GM12878 (cell line): ENCODE measurements around the gene ZNF423.

Experiments used
- BRCA1 ChIP-seq: IDR thresholded peaks from 2 replicates; pipeline ENCODE4 v1.6.1; 2011; ENCODE audit warnings: low read depth, low read length, improper control_type of control experiment
- CREB1 ChIP-seq: IDR thresholded peaks from 2 replicates; pipeline ENCODE4 v1.6.1; 2012; ENCODE audit warnings: low read depth, mild to moderate bottlenecking, inconsistent platforms
- EGR1 ChIP-seq, 2 experiments: IDR thresholded peaks; 1 replicate in 1 of 2; 2 replicates in 1 of 2; pipeline ENCODE4 v1.6.1; 2011 to 2012; ENCODE audit warnings: low read depth in 2 of 2, low read length in 2 of 2, borderline replicate concordance in 1 of 2, mild to moderate bottlenecking in 1 of 2, moderate library complexity in 1 of 2
- GABPA ChIP-seq: IDR thresholded peaks from 2 replicates; pipeline ENCODE4 v1.6.1; 2014; ENCODE audit warnings: antibody characterized with exemption, low read depth, mild to moderate bottlenecking, inconsistent platforms
- POLR2A ChIP-seq: IDR thresholded peaks from 2 replicates; pipeline ENCODE4 v1.6.1; 2011; ENCODE audit warnings: low read depth, mild to moderate bottlenecking, low read length
- POLR2AphosphoS5 ChIP-seq: IDR thresholded peaks from 2 replicates; pipeline ENCODE4 v1.6.1; 2011; ENCODE audit warnings: mild to moderate bottlenecking, low read length, inconsistent platforms
- TARDBP ChIP-seq: IDR thresholded peaks from 2 replicates; pipeline ENCODE4 v1.6.1; 2016; ENCODE audit warnings: borderline replicate concordance
- ZNF274 ChIP-seq: IDR thresholded peaks from one replicate; pipeline ENCODE4 v1.8.0; 2011; ENCODE audit not compliant: insufficient read length, insufficient read depth
- TF ChIP-seq, protein P1 (sequence below), 3 experiments: IDR thresholded peaks in 2 of 3; conservative IDR thresholded peaks in 1 of 3; 2 replicates each; pipeline ENCODE4 v1.5.1; 2011; ENCODE audit warnings: low read depth in 3 of 3, low read length in 3 of 3, mild to moderate bottlenecking in 3 of 3, control low read depth in 2 of 3, moderate library complexity in 2 of 3, inconsistent platforms in 1 of 3, mixed read lengths in 1 of 3; ENCODE audit not compliant: control insufficient read depth in 2 of 3, insufficient read depth in 1 of 3; ENCODE audit errors: extremely low read depth in 1 of 3
- TF ChIP-seq, protein P2 (sequence below): IDR thresholded peaks from 2 replicates; pipeline ENCODE4 v1.6.1; 2011; ENCODE audit warnings: borderline replicate concordance, low read depth, mild to moderate bottlenecking, moderate library complexity, mixed read lengths, low read length; ENCODE audit not compliant: insufficient read depth; ENCODE audit errors: extremely low read length
- TF ChIP-seq, protein P3 (sequence below): fragments of 450-650 bp; IDR thresholded peaks from 2 replicates; pipeline ENCODE4 v1.6.1; 2017; ENCODE audit warnings: antibody characterized with exemption, mild to moderate bottlenecking, moderate library complexity
- TF ChIP-seq, protein P4 (sequence below): IDR thresholded peaks from 2 replicates; pipeline ENCODE4 v1.6.1; 2012; ENCODE audit warnings: low read depth, low read length, improper control_type of control experiment
- TF ChIP-seq, protein P5 (sequence below): fragments of 450-650 bp; IDR thresholded peaks from 2 replicates; pipeline ENCODE4 v1.6.1; 2017; ENCODE audit warnings: mild to moderate bottlenecking

DNA sequence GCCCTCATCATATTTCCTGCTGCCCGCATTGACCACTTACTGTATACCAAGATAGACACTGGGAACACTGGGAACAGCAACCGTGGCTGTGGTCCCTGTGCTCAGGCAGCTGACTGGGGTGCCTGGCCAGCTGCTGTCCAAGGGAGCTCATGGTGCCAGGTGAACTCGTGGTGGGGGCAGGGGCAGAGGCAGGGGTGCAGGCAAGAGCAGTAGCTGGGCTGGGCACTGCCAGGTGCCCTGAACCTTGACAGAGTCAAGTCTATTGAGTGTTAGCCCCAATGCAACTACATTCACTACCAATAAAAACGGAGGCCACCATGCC lies 279.8 kb downstream of the ZNF423 start:
- TF ChIP-seq, protein P1, sequence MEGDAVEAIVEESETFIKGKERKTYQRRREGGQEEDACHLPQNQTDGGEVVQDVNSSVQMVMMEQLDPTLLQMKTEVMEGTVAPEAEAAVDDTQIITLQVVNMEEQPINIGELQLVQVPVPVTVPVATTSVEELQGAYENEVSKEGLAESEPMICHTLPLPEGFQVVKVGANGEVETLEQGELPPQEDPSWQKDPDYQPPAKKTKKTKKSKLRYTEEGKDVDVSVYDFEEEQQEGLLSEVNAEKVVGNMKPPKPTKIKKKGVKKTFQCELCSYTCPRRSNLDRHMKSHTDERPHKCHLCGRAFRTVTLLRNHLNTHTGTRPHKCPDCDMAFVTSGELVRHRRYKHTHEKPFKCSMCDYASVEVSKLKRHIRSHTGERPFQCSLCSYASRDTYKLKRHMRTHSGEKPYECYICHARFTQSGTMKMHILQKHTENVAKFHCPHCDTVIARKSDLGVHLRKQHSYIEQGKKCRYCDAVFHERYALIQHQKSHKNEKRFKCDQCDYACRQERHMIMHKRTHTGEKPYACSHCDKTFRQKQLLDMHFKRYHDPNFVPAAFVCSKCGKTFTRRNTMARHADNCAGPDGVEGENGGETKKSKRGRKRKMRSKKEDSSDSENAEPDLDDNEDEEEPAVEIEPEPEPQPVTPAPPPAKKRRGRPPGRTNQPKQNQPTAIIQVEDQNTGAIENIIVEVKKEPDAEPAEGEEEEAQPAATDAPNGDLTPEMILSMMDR (IDR thresholded peaks at IDR 0.05 in 2 of 3, conservative IDR thresholded peaks at IDR 0.05 in 1 of 3; ENCODE audit: control insufficient read depth in 2 of 3, extremely low read depth in 1 of 3, insufficient read depth in 1 of 3, low read depth in 3 of 3, low read length in 3 of 3), result no peak
- TF ChIP-seq, protein P2, sequence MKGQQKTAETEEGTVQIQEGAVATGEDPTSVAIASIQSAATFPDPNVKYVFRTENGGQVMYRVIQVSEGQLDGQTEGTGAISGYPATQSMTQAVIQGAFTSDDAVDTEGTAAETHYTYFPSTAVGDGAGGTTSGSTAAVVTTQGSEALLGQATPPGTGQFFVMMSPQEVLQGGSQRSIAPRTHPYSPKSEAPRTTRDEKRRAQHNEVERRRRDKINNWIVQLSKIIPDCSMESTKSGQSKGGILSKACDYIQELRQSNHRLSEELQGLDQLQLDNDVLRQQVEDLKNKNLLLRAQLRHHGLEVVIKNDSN, result no peak
- TF ChIP-seq GABPA (no peak), POLR2A (no peak), BRCA1 (no peak), ZNF274 (no peak), POLR2AphosphoS5 (no peak), CREB1 (no peak), TARDBP (no peak), EGR1 (IDR thresholded peaks at IDR 0.05; ENCODE audit: borderline replicate concordance in 1 of 2, low read depth in 2 of 2, low read length in 2 of 2) (no peak)
- TF ChIP-seq, protein P3, sequence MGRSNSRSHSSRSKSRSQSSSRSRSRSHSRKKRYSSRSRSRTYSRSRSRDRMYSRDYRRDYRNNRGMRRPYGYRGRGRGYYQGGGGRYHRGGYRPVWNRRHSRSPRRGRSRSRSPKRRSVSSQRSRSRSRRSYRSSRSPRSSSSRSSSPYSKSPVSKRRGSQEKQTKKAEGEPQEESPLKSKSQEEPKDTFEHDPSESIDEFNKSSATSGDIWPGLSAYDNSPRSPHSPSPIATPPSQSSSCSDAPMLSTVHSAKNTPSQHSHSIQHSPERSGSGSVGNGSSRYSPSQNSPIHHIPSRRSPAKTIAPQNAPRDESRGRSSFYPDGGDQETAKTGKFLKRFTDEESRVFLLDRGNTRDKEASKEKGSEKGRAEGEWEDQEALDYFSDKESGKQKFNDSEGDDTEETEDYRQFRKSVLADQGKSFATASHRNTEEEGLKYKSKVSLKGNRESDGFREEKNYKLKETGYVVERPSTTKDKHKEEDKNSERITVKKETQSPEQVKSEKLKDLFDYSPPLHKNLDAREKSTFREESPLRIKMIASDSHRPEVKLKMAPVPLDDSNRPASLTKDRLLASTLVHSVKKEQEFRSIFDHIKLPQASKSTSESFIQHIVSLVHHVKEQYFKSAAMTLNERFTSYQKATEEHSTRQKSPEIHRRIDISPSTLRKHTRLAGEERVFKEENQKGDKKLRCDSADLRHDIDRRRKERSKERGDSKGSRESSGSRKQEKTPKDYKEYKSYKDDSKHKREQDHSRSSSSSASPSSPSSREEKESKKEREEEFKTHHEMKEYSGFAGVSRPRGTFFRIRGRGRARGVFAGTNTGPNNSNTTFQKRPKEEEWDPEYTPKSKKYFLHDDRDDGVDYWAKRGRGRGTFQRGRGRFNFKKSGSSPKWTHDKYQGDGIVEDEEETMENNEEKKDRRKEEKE, result no peak
- TF ChIP-seq, protein P4, sequence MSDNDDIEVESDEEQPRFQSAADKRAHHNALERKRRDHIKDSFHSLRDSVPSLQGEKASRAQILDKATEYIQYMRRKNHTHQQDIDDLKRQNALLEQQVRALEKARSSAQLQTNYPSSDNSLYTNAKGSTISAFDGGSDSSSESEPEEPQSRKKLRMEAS, result no peak
- TF ChIP-seq, protein P5, sequence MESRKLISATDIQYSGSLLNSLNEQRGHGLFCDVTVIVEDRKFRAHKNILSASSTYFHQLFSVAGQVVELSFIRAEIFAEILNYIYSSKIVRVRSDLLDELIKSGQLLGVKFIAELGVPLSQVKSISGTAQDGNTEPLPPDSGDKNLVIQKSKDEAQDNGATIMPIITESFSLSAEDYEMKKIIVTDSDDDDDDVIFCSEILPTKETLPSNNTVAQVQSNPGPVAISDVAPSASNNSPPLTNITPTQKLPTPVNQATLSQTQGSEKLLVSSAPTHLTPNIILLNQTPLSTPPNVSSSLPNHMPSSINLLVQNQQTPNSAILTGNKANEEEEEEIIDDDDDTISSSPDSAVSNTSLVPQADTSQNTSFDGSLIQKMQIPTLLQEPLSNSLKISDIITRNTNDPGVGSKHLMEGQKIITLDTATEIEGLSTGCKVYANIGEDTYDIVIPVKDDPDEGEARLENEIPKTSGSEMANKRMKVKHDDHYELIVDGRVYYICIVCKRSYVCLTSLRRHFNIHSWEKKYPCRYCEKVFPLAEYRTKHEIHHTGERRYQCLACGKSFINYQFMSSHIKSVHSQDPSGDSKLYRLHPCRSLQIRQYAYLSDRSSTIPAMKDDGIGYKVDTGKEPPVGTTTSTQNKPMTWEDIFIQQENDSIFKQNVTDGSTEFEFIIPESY, result no peak
